Mammary epithelial cell (primary cell): ENCODE results near the gene HSPA1L.

Experiments used
- CTCF ChIP-seq, 2 donors: IDR thresholded peaks in 1 of 2; conservative IDR thresholded peaks in 1 of 2; 2 replicates each; pipeline ENCODE4 v1.5.1; 2011 to 2012; ENCODE audit warnings: inconsistent platforms in 2 of 2, low read length in 2 of 2, mild to moderate bottlenecking in 2 of 2, control low read depth in 1 of 2, low read depth in 1 of 2; ENCODE audit not compliant: insufficient read depth in 1 of 2; ENCODE audit errors: extremely low read depth in 1 of 2
- EZH2 ChIP-seq: IDR thresholded peaks from 2 replicates; pipeline ENCODE4 v1.6.1; 2012; ENCODE audit warnings: low read length, inconsistent platforms, borderline replicate concordance

GRCh38 chr6:31762878-31763618 is 52.0 kb downstream of the HSPA1L start:
- TF ChIP-seq CTCF (conservative IDR thresholded peaks at IDR 0.05 in 1 of 2, IDR thresholded peaks at IDR 0.05 in 1 of 2; ENCODE audit: extremely low read depth in 1 of 2, insufficient read depth in 1 of 2, low read depth in 1 of 2, low read length in 2 of 2) (no peak), EZH2 (no peak)
